ENCODE measurements around the gene PARM1.

Gene PARM1

GRCh38 chr4:75011131-75011795 lies 78.3 kb downstream of the PARM1 start:
- TF ChIP-seq, protein P1, sequence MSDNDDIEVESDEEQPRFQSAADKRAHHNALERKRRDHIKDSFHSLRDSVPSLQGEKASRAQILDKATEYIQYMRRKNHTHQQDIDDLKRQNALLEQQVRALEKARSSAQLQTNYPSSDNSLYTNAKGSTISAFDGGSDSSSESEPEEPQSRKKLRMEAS (IDR thresholded peaks at IDR 0.05), result no peak
- TF ChIP-seq, protein P2, sequence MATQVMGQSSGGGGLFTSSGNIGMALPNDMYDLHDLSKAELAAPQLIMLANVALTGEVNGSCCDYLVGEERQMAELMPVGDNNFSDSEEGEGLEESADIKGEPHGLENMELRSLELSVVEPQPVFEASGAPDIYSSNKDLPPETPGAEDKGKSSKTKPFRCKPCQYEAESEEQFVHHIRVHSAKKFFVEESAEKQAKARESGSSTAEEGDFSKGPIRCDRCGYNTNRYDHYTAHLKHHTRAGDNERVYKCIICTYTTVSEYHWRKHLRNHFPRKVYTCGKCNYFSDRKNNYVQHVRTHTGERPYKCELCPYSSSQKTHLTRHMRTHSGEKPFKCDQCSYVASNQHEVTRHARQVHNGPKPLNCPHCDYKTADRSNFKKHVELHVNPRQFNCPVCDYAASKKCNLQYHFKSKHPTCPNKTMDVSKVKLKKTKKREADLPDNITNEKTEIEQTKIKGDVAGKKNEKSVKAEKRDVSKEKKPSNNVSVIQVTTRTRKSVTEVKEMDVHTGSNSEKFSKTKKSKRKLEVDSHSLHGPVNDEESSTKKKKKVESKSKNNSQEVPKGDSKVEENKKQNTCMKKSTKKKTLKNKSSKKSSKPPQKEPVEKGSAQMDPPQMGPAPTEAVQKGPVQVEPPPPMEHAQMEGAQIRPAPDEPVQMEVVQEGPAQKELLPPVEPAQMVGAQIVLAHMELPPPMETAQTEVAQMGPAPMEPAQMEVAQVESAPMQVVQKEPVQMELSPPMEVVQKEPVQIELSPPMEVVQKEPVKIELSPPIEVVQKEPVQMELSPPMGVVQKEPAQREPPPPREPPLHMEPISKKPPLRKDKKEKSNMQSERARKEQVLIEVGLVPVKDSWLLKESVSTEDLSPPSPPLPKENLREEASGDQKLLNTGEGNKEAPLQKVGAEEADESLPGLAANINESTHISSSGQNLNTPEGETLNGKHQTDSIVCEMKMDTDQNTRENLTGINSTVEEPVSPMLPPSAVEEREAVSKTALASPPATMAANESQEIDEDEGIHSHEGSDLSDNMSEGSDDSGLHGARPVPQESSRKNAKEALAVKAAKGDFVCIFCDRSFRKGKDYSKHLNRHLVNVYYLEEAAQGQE (IDR thresholded peaks at IDR 0.05; ENCODE audit: low read depth), result no peak
- TF ChIP-seq TEAD4 (IDR thresholded peaks at IDR 0.05) (no peak), TCF12 (IDR thresholded peaks at IDR 0.05; ENCODE audit: low read depth) (no peak), YY1 (IDR thresholded peaks at IDR 0.05; ENCODE audit: low read depth) (no peak), NFIC (IDR thresholded peaks at IDR 0.05) (no peak), EGR1 (IDR thresholded peaks at IDR 0.05) (no peak), ZBTB7A (IDR thresholded peaks at IDR 0.05; ENCODE audit: low read depth) (no peak), TAF1 (IDR thresholded peaks at IDR 0.05; ENCODE audit: low read depth) (no peak)
- TF ChIP-seq, protein P3, sequence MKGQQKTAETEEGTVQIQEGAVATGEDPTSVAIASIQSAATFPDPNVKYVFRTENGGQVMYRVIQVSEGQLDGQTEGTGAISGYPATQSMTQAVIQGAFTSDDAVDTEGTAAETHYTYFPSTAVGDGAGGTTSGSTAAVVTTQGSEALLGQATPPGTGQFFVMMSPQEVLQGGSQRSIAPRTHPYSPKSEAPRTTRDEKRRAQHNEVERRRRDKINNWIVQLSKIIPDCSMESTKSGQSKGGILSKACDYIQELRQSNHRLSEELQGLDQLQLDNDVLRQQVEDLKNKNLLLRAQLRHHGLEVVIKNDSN (IDR thresholded peaks at IDR 0.05), result no peak

DNA sequence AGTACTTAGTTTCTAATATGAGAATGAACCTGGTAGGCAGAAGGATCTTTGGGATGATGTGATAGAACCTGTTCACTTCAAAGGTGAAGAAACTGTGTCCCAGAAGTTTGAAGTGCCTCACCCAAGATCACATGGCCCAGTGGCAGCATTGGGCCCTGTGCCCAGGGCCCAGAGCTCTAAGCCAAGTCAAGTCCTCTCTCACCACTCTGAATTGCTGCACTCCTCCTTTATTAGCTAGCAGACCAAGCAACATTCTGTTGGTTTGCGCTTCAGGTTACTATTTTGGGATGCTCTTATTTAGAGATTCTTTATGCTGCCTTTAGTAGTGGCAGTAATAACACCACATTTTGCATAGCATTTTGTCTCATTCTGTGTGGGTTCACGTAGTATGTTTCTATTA lies 82.7 kb downstream of the PARM1 start:
- TF ChIP-seq TAF1 (IDR thresholded peaks at IDR 0.05; ENCODE audit: low read depth), result no peak
- TF ChIP-seq, protein P2 (IDR thresholded peaks at IDR 0.05; ENCODE audit: low read depth), result no peak
- TF ChIP-seq RAD21 (IDR thresholded peaks at IDR 0.05; ENCODE audit: low read depth), result no peak
- TF ChIP-seq NFIC (IDR thresholded peaks at IDR 0.05), result no peak
- TF ChIP-seq, protein P3 (IDR thresholded peaks at IDR 0.05), result no peak

GRCh38 chr4:75016472-75016871 lies 83.6 kb downstream of the PARM1 start:
- TF ChIP-seq CEBPB (IDR thresholded peaks at IDR 0.05) (no peak), FOXM1 (IDR thresholded peaks at IDR 0.05; ENCODE audit: borderline replicate concordance, low read depth) (no peak), TEAD4 (IDR thresholded peaks at IDR 0.05) (no peak), TCF12 (IDR thresholded peaks at IDR 0.05; ENCODE audit: low read depth) (no peak), EP300 (IDR thresholded peaks at IDR 0.05; ENCODE audit: borderline replicate concordance) (no peak), RAD21 (IDR thresholded peaks at IDR 0.05; ENCODE audit: low read depth) (no peak), EGR1 (IDR thresholded peaks at IDR 0.05) (no peak), ZBTB7A (IDR thresholded peaks at IDR 0.05; ENCODE audit: low read depth) (no peak), TAF1 (IDR thresholded peaks at IDR 0.05; ENCODE audit: low read depth) (no peak), NFIC (IDR thresholded peaks at IDR 0.05) (no peak), CREB1 (IDR thresholded peaks at IDR 0.05; ENCODE audit: low read depth) (no peak), YY1 (IDR thresholded peaks at IDR 0.05; ENCODE audit: low read depth) (no peak)
- TF ChIP-seq, protein P3 (IDR thresholded peaks at IDR 0.05), result no peak
- TF ChIP-seq, protein P2 (IDR thresholded peaks at IDR 0.05; ENCODE audit: low read depth), result no peak
- TF ChIP-seq, protein P1 (IDR thresholded peaks at IDR 0.05), result no peak

DNA sequence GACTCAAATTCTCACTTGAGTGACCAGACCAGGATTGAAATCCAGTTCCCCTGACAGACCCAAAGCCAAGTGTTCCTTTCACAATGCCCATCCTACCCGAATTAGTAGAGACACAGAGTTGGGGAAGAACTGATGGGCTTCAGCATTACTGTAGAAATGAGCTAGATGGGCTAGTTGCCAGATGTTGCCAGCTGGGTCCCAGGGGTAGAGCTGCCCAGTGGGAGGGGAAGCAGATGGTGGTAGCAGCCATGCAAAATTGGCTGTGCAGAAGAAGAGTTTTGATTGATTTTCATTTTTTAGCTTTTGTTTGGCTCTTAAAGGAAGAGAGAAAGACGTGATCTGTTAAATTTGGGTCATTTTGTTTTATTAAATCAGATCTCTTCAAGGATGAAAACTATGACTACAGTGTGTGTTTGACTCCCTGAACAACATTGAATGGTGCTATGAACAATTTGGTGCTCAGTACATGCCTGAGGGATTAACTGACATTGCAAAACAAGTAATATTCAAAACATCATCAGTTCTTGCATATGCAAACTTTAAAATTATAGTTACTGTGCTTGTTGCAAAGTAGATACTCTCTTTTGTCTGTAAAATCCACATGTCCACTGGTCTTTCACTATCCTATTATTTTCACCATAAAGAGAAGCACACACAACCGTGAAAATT lies 86.0 kb downstream of the PARM1 start:
- no peak for TF ChIP-seq ZBTB7A (IDR thresholded peaks at IDR 0.05; ENCODE audit: low read depth)
- no peak for TF ChIP-seq YY1 (IDR thresholded peaks at IDR 0.05; ENCODE audit: low read depth)
- TF ChIP-seq, protein P2 (IDR thresholded peaks at IDR 0.05; ENCODE audit: low read depth), result no peak
- no peak for TF ChIP-seq EP300 (IDR thresholded peaks at IDR 0.05; ENCODE audit: borderline replicate concordance)
- TF ChIP-seq NFIC (IDR thresholded peaks at IDR 0.05), result no peak
- TF ChIP-seq, protein P1 (IDR thresholded peaks at IDR 0.05), result no peak
- TF ChIP-seq TEAD4 (IDR thresholded peaks at IDR 0.05), result no peak
- TF ChIP-seq TCF12 (IDR thresholded peaks at IDR 0.05; ENCODE audit: low read depth), result no peak
- TF ChIP-seq CEBPB (IDR thresholded peaks at IDR 0.05), result no peak
- no peak for TF ChIP-seq FOXM1 (IDR thresholded peaks at IDR 0.05; ENCODE audit: borderline replicate concordance, low read depth)
